ENCODE results near the gene ABCC3.
"Not testable (repeated sequence)": the region's sequence is repeated elsewhere in the genome, so short reads cannot be mapped to it uniquely, and the experiment has no call there.

The ABCC3 gene

GRCh38 chr17:50672071-50672470 is 37.4 kb downstream of the ABCC3 start:
- DNase-seq = no peak

DNA sequence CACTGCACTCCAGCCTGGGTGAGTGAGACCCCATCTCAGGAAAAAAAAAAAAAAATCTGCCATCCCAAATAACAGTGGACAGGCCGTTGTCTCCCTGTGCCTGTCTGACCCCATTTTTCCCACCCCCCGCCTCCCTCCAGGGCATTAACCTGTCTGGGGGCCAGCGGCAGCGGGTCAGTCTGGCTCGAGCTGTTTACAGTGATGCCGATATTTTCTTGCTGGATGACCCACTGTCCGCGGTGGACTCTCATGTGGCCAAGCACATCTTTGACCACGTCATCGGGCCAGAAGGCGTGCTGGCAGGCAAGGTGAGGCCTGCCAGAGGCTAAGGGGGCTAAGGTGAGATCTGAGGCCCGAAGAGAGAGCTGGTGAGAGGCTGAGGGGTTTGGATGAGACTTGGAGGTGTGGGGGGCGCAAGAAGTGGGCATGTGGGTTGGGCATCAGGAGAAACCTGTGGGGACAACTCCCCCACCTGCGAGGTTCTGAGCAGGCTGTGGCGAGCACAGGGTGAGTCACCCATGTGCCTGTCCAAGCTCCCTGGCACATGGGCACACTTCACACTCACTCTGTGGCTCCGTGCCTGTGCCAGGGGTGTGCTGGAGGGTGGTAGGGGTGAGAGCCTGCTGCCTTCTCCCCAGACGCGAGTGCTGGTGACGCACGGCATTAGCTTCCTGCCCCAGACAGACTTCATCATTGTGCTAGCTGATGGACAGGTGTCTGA is 38.3 kb downstream of the ABCC3 start:
- no peak for DNase-seq

DNA sequence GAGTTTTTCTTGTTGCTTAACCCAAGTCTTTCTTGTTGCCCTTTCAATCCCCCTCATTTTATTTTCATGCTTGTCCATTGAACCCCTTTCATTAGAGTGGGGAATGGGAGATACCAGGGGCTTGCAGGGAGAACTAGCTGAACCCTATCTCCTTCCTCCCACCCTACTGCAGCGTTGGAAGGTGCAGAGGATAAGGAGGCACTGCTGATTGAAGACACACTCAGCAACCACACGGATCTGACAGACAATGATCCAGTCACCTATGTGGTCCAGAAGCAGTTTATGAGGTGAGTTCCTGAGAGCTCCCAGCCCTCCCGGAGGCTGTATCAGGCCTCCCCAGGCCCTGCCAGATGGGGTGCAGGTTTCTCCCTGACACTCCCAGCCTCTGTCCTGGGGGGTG is 40.5 kb downstream of the ABCC3 start:
- no peak for DNase-seq

DNA sequence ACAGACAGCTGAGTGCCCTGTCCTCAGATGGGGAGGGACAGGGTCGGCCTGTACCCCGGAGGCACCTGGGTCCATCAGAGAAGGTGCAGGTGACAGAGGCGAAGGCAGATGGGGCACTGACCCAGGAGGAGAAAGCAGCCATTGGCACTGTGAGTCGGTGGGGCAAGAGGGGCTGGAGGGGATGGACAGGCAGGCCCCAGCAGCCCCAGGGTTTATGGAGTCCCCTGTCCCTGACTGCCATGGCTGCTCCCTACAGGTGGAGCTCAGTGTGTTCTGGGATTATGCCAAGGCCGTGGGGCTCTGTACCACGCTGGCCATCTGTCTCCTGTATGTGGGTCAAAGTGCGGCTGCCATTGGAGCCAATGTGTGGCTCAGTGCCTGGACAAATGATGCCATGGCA is 40.9 kb downstream of the ABCC3 start:
- DNase-seq = no peak

GRCh38 chr17:50676065-50676975 is 41.6 kb downstream of the ABCC3 start:
- DNase-seq = no peak

GRCh38 chr17:50677851-50678375 is 43.2 kb downstream of the ABCC3 start:
- no peak for DNase-seq

- no peak for DNase-seq
Measured at GRCh38 chr17:50679008-50679544, 44.4 kb downstream of the ABCC3 start.

- DNase-seq = no peak
Measured at GRCh38 chr17:50680126-50680525, 45.4 kb downstream of the ABCC3 start.

- not testable (repeated sequence) for DNase-seq
Measured at GRCh38 chr17:50680543-50681262, 46.0 kb downstream of the ABCC3 start.

DNA sequence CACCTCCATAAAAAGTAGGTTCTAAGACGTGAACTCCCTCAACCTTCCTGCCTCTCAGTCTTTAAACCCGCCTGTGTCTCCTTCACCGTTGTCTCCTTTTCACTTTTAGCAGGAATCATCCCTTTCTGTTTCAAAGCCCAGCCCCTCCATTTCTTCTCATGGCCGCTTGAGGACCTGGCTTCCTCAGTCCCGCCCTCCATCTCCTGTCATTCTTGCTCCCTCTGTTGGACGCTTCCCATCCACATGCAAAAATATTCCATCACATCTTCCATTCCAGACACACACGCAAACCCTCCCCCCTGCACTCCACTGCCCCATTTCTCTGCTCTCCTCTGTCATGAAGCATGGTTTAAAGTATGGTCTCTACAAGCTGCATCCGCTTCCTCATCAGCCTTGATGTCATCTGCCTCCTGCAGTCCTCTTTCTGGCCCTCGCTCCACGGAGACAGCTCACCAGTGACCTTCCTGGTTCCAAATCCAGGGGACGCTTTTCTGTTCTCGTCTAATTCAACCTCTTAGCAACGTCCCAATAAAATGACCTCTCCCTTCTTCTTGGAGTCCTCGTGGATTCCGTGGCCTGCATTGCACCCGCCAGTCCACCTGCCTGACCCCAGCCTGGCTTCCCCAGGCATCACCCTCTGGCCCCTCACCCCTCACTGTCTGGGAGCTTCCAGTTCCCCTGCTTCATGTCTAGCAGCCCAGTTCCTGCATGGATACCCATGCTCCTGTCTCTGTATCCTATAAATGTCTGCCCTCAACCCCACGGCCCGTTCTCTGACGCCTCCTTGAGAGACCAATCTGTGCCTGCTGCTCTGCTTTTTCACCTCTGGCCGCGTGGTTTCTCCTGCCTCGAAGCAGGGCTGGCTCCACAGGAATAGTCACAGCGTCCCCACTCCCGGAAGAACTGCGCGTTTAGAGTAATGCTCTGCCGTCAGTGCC is 46.9 kb downstream of the ABCC3 start:
- DNase-seq = peak; percentile 87

- DNase-seq = no peak
Measured at GRCh38 chr17:50682441-50682840, 47.8 kb downstream of the ABCC3 start.

- DNase-seq = no peak
Measured at GRCh38 chr17:50682938-50683337, 48.3 kb downstream of the ABCC3 start.

DNA sequence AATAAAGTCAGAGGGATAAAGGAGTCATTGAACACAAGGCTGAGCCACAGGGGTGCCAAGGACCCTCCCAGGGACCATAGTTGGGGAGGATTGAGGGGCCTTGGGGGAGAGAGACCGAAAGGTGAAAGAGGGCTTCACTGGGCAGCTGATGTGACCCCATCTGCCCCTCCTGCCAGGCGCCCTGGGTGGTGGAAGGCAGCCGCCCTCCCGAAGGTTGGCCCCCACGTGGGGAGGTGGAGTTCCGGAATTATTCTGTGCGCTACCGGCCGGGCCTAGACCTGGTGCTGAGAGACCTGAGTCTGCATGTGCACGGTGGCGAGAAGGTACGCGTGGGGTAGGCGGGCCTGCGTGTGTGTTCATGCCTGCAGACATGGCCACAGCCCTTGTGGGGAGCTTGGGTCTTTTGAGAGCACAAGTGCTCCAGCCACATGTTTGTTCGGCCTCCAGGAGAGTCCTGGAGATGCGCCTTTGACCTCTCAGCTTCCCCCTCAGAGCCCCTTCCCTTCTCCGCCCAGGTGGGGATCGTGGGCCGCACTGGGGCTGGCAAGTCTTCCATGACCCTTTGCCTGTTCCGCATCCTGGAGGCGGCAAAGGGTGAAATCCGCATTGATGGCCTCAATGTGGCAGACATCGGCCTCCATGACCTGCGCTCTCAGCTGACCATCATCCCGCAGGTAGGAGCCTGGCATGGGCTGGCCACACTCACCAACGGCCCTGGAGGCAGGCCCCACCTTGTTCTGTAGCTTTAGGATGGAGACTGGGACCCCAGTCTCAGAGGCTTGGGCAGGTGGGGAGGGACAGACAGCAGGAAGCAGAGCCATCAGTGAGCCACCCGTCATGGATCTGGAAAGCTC is 49.0 kb downstream of the ABCC3 start:
- DNase-seq = no peak

DNA sequence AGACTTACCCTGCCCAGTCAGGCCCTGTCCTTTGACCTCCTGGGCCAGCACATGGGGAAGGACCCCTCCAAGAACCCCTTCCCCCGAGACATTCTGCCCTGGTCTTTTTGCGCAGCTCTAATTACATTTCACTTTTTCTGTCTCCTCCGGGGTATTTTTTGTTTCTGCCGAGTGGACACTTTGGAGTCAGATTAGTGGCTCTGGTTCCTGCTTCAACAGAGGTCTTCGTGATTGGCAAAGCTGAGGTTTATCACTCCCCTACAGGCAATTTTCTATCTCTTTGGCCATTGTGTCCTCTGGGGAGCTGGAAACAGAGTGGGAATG is 49.6 kb downstream of the ABCC3 start:
- DNase-seq = no peak

DNA sequence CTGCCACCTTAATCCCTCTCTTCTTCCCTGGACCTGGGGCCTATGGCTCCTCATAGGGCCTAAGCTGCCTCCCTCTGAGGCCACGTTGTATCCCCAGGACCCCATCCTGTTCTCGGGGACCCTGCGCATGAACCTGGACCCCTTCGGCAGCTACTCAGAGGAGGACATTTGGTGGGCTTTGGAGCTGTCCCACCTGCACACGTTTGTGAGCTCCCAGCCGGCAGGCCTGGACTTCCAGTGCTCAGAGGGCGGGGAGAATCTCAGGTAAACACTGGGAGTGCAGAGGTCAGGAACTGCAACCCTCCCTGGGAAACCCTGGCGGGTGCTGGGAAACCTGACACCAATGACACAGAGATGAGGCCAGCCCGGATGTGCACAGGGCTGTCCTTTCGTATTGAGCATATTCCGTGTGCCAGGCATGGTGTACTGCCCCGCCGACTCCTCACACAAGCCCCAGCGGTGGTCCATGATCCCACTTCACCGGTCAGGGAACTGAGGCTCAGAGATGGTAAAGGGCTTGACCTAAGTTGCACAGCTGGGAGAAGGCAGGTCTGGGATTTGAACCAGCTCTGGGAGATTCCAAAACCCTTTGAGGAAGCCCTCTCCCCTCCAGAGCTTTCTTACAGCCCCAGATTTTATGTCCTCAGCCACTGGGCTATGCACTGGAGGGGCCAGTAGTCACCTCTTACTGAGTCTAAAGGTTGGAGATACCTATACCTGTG is 50.1 kb downstream of the ABCC3 start:
- DNase-seq = no peak

DNA sequence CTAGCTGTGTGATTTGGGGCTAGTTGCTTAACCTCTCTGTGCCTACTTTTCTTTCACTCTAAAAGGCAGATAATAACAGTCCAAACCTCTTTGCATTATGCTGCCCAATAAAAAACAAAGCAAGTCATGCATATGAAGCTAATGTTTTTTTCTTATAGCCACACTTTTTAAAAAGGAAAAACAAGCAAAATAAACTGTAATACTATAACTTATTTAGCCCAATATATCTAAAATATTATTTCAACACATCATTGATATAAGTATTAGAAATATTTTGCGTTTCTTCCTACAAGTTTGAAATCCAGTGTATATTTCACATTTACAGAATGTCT is 50.6 kb downstream of the ABCC3 start:
- no peak for DNase-seq

GRCh38 chr17:50685691-50686493 is 51.2 kb downstream of the ABCC3 start:
- no peak for DNase-seq

DNA sequence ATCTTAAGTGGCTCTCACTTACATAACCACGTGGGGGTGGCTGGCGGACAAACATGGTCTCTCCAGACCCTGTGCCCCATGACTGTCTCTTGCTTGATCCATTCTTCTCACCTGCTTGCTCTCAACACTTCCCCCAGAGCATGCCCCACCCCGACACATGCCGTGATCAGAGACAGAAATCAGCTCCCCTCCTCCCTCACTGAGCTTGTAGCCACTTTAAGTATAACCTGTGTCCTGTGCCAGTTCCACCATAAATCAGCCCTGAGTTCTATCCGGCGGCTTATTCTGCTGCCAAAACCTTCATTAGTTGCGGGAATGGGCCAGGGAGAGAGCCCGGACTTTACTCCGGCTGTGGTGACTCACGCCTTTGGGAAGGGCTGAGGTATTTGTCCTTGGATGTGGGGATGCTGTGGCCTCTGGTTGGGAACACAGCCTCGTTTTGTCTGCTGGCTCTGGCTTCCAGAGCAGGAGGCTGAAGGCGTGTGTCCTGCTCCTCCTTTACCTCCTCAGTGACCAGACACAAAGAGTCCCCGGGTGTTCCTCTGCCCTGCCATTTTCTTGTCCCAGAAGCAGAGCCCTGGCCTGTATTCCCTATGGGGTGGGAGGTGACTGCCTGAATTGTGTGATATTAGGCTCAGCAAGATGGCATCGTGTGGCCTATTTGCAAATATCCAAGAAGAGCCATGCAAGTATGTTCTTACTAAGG is 52.0 kb downstream of the ABCC3 start:
- peak; percentile 91 for DNase-seq
